Type B pancreatic cell (in vitro differentiated cells): ENCODE results near the gene LRMDA. TPM values are rescaled to one million over a fixed set of nuclear protein-coding genes. Genes with fewer than 3 reads are reported as not detected.

ENCODE experiments used
- DNase-seq: peaks from one replicate; pipeline ENCODE4 v3.0.0; 2021; ENCODE audit warnings: mixed read lengths; ENCODE audit not compliant: unreplicated experiment; ENCODE audit errors: extremely low spot score
- H3K27ac Mint-ChIP-seq: 2 replicates; pipeline ENCODE4 v1.8.0; 2021; ENCODE audit warnings: mild to moderate bottlenecking, mixed read lengths
- H3K27me3 Mint-ChIP-seq: 2 replicates; pipeline ENCODE4 v1.8.0; 2021; ENCODE audit warnings: mixed read lengths
- H3K36me3 Mint-ChIP-seq: 2 replicates; pipeline ENCODE4 v1.8.0; 2021; ENCODE audit warnings: mixed read lengths
- H3K4me1 Mint-ChIP-seq: one replicate; pipeline ENCODE4 v1.8.0; 2021; ENCODE audit warnings: mixed read lengths; ENCODE audit not compliant: unreplicated experiment
- H3K4me3 Mint-ChIP-seq: 2 replicates; pipeline ENCODE4 v1.8.0; 2021; ENCODE audit warnings: mild to moderate bottlenecking, mixed read lengths
- H3K9me3 Mint-ChIP-seq: 2 replicates; pipeline ENCODE4 v1.8.0; 2021; ENCODE audit warnings: mixed read lengths
- total RNA-seq: library from RNA; stranded (reverse); gene quantifications from 2 replicates; pipeline ENCODE4 v1.2.1, GENCODE V29; 2021; ENCODE audit warnings: low replicate concordance
- TF ChIP-seq, protein P1 (sequence below): fragments of 200-600 bp; sonication (generic); conservative IDR thresholded peaks from 2 replicates; pipeline ENCODE4 v1.5.0; 2021; ENCODE audit warnings: antibody characterized with exemption, mild to moderate bottlenecking

The LRMDA gene
- total RNA-seq, 1 donor from 2014 or later = 2.0 TPM

DNA sequence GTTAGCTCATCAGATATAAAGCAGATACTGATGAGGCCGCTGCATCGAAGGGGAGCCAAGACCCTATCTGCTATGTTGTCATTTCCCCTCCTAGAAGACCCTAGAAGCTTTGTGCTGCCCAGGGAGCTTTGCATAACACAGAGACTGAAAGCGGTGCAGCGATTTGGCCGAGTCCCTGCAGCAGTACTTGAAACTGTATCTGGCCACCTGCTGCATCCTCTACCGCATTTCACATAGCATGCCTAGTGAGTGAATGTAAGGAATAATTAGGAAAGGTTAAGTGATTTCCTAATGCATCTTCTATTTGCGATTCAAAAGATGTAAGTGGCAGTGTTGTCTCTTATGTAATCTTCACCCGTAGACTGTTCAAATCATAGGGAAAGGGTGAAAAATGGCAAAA is 106.7 kb downstream of the LRMDA start:
- TF ChIP-seq, protein P1, sequence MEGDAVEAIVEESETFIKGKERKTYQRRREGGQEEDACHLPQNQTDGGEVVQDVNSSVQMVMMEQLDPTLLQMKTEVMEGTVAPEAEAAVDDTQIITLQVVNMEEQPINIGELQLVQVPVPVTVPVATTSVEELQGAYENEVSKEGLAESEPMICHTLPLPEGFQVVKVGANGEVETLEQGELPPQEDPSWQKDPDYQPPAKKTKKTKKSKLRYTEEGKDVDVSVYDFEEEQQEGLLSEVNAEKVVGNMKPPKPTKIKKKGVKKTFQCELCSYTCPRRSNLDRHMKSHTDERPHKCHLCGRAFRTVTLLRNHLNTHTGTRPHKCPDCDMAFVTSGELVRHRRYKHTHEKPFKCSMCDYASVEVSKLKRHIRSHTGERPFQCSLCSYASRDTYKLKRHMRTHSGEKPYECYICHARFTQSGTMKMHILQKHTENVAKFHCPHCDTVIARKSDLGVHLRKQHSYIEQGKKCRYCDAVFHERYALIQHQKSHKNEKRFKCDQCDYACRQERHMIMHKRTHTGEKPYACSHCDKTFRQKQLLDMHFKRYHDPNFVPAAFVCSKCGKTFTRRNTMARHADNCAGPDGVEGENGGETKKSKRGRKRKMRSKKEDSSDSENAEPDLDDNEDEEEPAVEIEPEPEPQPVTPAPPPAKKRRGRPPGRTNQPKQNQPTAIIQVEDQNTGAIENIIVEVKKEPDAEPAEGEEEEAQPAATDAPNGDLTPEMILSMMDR = no peak
- H3K27me3 Mint-ChIP-seq = peaks cover 59% of the 10 kb centered on the region
- H3K9me3 Mint-ChIP-seq = no peaks in the 10 kb centered on the region
- H3K36me3 Mint-ChIP-seq = peaks cover 6% of the 10 kb centered on the region
- H3K4me3 Mint-ChIP-seq = no peak overlapping the region
- DNase-seq = no peak
- peaks cover 47% of the 10 kb centered on the region for H3K4me1 Mint-ChIP-seq
- no peak overlapping the region for H3K27ac Mint-ChIP-seq

DNA sequence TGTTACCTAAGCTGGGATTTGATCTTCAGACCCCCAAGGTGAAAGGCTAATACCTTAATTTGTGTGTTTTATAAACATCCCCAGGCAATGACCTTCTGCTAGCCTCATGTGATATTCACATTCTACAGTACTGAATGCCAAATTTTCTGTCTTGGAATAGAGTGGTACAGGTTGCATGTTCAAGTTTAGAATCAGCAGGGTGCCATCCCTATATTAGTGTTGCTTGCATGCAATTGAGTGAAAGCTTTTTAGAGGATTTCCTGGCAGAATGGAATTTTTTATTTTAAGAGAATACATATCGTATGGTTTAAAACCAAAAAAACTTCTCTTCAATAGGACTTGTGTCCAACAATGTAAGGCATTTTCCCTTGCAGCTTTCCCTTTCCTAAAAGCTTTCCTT is 107.3 kb downstream of the LRMDA start:
- Mint-ChIP-seq H3K36me3 (peaks cover 6% of the 10 kb centered on the region), H3K27me3 (peaks cover 55% of the 10 kb centered on the region), H3K4me1 (peaks cover 53% of the 10 kb centered on the region), H3K9me3 (no peaks in the 10 kb centered on the region), H3K4me3 (no peak overlapping the region), H3K27ac (no peak overlapping the region)
- no peak for DNase-seq
- TF ChIP-seq, protein P1 = no peak

DNA sequence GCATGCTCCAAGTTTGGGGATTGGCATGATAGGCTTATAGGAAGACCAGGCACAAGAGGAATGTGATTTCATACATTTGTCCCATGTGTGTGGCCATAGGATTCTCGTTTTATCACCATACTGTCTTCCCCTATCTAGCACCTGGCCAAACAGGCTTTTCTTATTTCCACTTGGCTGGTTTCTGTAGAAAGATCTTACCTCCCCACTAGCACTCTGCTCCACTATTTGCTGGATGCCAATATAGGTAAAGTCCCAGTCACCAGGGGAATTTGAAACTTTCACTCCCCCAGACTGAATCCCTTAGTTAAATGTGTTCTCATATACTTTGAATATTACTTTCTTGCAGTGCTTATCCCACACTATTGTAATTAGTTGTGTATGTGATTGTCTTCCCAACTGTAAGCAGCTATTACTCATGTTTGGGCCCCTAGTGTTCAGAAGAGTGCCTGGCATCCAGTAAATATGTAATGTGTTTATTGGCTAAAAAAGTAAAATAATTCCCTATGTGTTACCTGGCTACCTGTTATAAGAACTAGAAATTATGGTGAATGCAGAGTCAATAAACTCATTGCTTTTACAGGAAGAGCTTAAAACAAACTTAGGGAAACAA is 109.0 kb downstream of the LRMDA start:
- peaks cover 2% of the 10 kb centered on the region for H3K9me3 Mint-ChIP-seq
- H3K4me1 Mint-ChIP-seq = peaks cover 68% of the 10 kb centered on the region

DNA sequence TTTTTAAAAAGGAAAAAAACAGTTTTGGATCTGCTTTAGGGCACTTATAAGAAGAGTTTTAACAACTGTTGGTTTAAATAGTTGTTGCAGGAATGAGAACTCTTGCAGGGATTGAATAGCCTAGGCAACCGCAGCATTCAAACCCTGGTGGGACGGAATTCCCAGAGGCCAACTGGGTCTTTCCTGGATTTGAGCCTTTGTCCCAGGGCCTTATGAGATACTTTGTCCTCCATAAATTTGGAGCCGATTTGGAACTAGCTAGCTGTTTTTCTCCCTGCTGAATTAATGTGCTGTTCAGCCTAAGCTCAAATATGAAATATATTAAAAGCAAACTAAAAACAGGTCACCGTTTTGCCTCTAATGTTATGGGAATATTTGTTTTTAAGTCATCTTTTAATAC is 109.6 kb downstream of the LRMDA start:
- TF ChIP-seq, protein P1 = peak; percentile 31
- no peak for DNase-seq
- Mint-ChIP-seq H3K36me3 (peaks cover 4% of the 10 kb centered on the region), H3K4me1 (peaks cover 69% of the 10 kb centered on the region), H3K27ac (no peak overlapping the region), H3K27me3 (peaks cover 38% of the 10 kb centered on the region), H3K9me3 (peaks cover 7% of the 10 kb centered on the region), H3K4me3 (no peak overlapping the region)

More for the DNA sequence above, 109.0 kb downstream of the LRMDA start:
- TF ChIP-seq, protein P1 = peak; percentile 61
- Mint-ChIP-seq H3K27me3 (peaks cover 43% of the 10 kb centered on the region), H3K4me3 (no peak overlapping the region), H3K36me3 (peaks cover 6% of the 10 kb centered on the region), H3K27ac (peak overlapping the region; percentile 20)
- DNase-seq = no peak

DNA sequence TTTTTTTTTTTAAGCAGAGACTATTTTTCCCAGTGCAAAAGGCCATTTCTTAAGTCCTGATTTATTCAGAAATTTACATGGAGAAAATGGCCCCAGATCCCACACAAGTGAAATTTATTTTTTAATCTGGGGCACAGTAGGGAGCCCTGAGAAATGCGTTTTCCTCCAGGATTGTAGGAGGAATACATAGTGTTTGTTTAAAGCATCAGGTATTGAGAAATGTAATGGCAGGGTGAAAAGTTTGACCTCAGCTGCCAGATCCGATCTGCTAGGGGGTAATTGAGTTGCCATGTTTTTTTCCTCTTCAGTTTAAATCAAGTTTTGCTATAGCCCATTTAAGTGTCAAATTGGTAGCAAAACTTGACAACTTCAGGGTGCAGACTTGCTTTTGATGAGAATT is 110.0 kb downstream of the LRMDA start:
- TF ChIP-seq, protein P1 = no peak
- H3K27ac Mint-ChIP-seq = peak overlapping the region; percentile 59
- DNase-seq = no peak
- peaks cover 9% of the 10 kb centered on the region for H3K9me3 Mint-ChIP-seq
- peaks cover 34% of the 10 kb centered on the region for H3K27me3 Mint-ChIP-seq
- H3K4me1 Mint-ChIP-seq = peaks cover 69% of the 10 kb centered on the region
- peaks cover under 1% of the 10 kb centered on the region for H3K36me3 Mint-ChIP-seq
- H3K4me3 Mint-ChIP-seq = peak overlapping the region; percentile 5
